ENCODE results near the gene FGD4. TPM values are rescaled to one million over a fixed set of nuclear protein-coding genes. Genes with fewer than 3 reads are reported as not detected.

The FGD4 gene
- total and polyA plus RNA-seq, 2 donors from 2014 or later: 4.9 to 55.5 TPM

DNA sequence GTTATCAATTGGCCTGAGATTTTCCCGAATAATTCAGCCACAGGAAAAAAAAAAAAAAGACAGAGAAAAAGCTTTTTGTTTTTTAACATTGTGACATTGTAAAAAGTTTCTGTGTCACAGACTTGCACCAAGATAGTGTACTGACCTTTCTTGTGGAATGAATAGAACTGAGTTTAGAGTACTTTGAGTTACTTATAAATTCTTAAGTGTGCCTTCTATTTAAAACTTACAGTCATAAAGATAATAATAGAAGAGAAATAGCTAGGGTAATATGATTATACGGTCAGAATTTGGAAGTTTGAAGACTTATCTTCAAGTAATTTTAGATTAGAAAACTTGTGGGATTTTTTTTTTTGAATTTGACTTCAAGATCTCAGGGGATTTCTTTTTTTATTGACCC, 88.8 kb downstream of the FGD4 start:
- Histone ChIP-seq H3K36me3 (ENCODE audit: control insufficient read depth in 2 of 3, insufficient read depth in 3 of 3, low read length in 3 of 3) (no peaks in the 10 kb centered on the region), H3K27me3 (ENCODE audit: control insufficient read depth, insufficient read depth, low read length) (no peaks in the 10 kb centered on the region), H3K9ac (ENCODE audit: low read length in 3 of 3) (no peak overlapping the region), H3K4me1 (ENCODE audit: control insufficient read depth in 2 of 3, insufficient read depth in 2 of 3, low read depth in 1 of 3, low read length in 3 of 3) (peaks cover 0 to 20% (median 7%) of the 10 kb centered on the region in 3 donors), H3K27ac (ENCODE audit: low read depth in 2 of 2, low read length in 2 of 2) (no peak overlapping the region), H3K9me3 (ENCODE audit: control insufficient read depth in 2 of 3, insufficient read depth in 1 of 3, low read length in 3 of 3) (no peaks in the 10 kb centered on the region), H3K4me3 (ENCODE audit: low read length in 3 of 3) (no peak overlapping the region)
- no peak for TF ChIP-seq CTCF (IDR thresholded peaks at IDR 0.05; ENCODE audit: borderline replicate concordance, extremely low read depth, insufficient read depth)
- DNase-seq: no peak
- no peak for FAIRE-seq
- intact Hi-C loops (cut with DNase I): no loop called here

DNA sequence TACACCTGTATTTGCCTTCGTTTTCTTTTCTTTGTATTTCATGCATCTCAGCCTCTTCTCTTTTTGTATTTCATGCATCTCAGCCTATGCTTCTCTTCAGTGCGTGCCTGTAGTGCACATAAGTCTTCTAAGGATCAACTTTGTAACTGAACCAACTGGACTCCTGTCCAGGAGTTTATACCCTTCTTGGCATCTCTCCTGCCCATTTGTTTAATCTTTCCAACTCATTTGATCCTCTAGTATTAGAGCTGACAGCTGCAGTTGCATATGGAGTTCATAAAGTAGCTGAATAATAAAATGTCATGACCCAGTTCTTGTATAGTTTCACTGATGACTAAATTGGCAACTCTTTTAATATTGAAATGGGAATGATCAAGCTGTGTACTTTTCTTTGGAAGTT, 89.7 kb downstream of the FGD4 start:
- Histone ChIP-seq H3K4me1 (ENCODE audit: control insufficient read depth in 2 of 3, insufficient read depth in 2 of 3, low read depth in 1 of 3, low read length in 3 of 3) (peaks cover 0 to 10% (median 6%) of the 10 kb centered on the region in 3 donors), H3K9me3 (ENCODE audit: control insufficient read depth in 2 of 3, insufficient read depth in 1 of 3, low read length in 3 of 3) (no peaks in the 10 kb centered on the region), H3K36me3 (ENCODE audit: control insufficient read depth in 2 of 3, insufficient read depth in 3 of 3, low read length in 3 of 3) (no peaks in the 10 kb centered on the region), H3K4me3 (ENCODE audit: low read length in 3 of 3) (no peak overlapping the region), H3K27me3 (ENCODE audit: control insufficient read depth, insufficient read depth, low read length) (no peaks in the 10 kb centered on the region), H3K9ac (ENCODE audit: low read length in 3 of 3) (no peak overlapping the region), H3K27ac (ENCODE audit: low read depth in 2 of 2, low read length in 2 of 2) (no peak overlapping the region)
- DNase-seq (no peak), FAIRE-seq (no peak)
- intact Hi-C loops (cut with DNase I): no loop called here
- TF ChIP-seq CTCF (IDR thresholded peaks at IDR 0.05; ENCODE audit: borderline replicate concordance, extremely low read depth, insufficient read depth): no peak

DNA sequence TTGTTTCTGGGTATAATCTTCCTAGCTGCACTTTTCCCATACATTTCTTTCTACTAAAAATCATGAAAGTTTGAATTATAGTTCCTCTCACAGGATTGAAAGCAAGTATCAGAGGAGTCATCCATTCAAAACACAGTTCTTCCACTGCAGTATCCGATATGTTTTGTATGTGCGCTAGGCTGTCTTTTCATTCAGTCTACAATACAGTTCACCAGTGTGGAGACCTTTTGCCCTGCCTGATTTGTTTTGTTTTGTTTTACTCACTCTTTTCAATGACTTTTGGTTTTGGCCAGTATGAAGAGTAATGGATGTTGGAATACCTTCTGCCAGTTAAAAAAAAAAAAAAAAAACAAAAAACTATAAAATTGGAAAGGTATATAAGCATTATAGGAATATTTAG, 91.4 kb downstream of the FGD4 start:
- peak; percentile 59 for FAIRE-seq

More for the DNA sequence above, 91.4 kb downstream of the FGD4 start:
- TF ChIP-seq CTCF (IDR thresholded peaks at IDR 0.05; ENCODE audit: borderline replicate concordance, extremely low read depth, insufficient read depth): no peak
- DNase-seq: no peak
- Histone ChIP-seq H3K9me3 (ENCODE audit: control insufficient read depth in 2 of 3, insufficient read depth in 1 of 3, low read length in 3 of 3) (no peaks in the 10 kb centered on the region), H3K36me3 (ENCODE audit: control insufficient read depth in 2 of 3, insufficient read depth in 3 of 3, low read length in 3 of 3) (no peaks in the 10 kb centered on the region), H3K27me3 (ENCODE audit: control insufficient read depth, insufficient read depth, low read length) (no peaks in the 10 kb centered on the region), H3K27ac (ENCODE audit: low read depth in 2 of 2, low read length in 2 of 2) (no peak overlapping the region), H3K9ac (ENCODE audit: low read length in 3 of 3) (no peak overlapping the region), H3K4me3 (ENCODE audit: low read length in 3 of 3) (no peak overlapping the region), H3K4me1 (ENCODE audit: control insufficient read depth in 2 of 3, insufficient read depth in 2 of 3, low read depth in 1 of 3, low read length in 3 of 3) (peaks cover 0 to 10% (median 9%) of the 10 kb centered on the region in 3 donors)
- intact Hi-C loops (cut with DNase I): no loop called here

Data from kidney (tissue), 14 donors.